GM23248 (cell line): Measurements from ENCODE around the gene CDC42EP4.

ENCODE experiments used
- EZH2 ChIP-seq: fragments of 200-600 bp; sonication (generic); IDR thresholded peaks from 2 replicates; pipeline ENCODE4 v1.6.1; 2018; ENCODE audit warnings: antibody characterized with exemption, mild to moderate bottlenecking; ENCODE audit not compliant: insufficient read depth, poor library complexity, severe bottlenecking
- EZH2phosphoT487 ChIP-seq: fragments of 200-600 bp; sonication (generic); IDR thresholded peaks from 2 replicates; pipeline ENCODE4 v1.6.1; 2018; ENCODE audit warnings: antibody characterized with exemption, moderate library complexity, mild to moderate bottlenecking, low read depth; ENCODE audit not compliant: insufficient read depth

DNA sequence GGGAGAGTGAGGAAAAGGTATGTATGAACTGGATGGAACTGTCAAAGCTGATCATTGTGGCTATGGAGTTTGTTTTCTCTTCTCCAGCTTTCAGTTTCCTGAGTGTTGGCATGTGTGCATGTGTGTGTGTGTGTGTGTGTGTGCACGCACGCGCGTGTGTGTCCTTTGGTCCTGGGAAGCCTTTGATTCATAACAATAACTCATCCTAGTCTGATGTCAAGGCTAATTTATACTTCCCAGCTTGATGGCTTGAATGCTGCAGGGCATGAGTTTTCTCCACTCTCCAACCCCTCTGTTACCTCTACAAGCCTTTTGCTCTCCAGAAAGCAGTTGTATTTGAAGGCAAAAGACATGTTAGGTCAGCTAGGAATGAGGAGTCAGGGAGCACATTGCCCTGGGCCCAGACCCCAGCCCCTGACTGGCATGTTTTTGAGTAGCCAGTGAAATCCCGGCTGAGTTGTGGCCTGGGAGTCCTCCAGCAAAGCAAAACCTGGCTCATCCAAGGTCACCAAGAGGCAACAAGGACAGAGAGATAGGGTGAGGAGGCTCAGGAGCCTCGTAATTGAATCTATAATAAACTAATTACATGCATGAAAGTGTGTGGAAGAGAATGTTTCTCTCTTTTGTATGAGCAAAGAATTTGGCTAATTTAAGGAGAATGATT lies 8.9 kb upstream of the CDC42EP4 start:
- no peak for TF ChIP-seq EZH2phosphoT487
- TF ChIP-seq EZH2, result no peak
